ENCODE results near the gene FSIP1. TPM values are rescaled to one million over a fixed set of nuclear protein-coding genes. Genes with fewer than 3 reads are reported as not detected.

FSIP1 gene
- total RNA-seq, 1 experiment from 2014 or later = 3.2 TPM

- DNase-seq (ENCODE audit: unreplicated experiment) = no peak
- H3K27ac Mint-ChIP-seq (ENCODE audit: low read depth, unreplicated experiment) = peak overlapping the region; percentile 0
- H3K9me3 Mint-ChIP-seq (ENCODE audit: unreplicated experiment) = no peaks in the 10 kb centered on the region
- peaks cover 18% of the 10 kb centered on the region for H3K4me1 Mint-ChIP-seq (ENCODE audit: insufficient read depth, unreplicated experiment)
- POLR2A ChIA-PET = interaction anchor here (1.0 to 1.5 kb wide), 2 partner anchors 15 to 25 kb away, joined by 3 to 4 read pairs; no protein-coding TSS in a partner anchor
- CTCF ChIA-PET = interaction anchor here (0.6 to 1.5 kb wide), 7 partner anchors 8 to 419 kb away, joined by 3 to 8 read pairs (median 5); partner anchors contain the start of gene THBS1
- BruUV-seq (replicated peaks) = no TSS peak
- intact Hi-C loops (cut with micrococcal nuclease) = no loop called here
- H3K27me3 Mint-ChIP-seq (ENCODE audit: insufficient read depth, unreplicated experiment) = no peaks in the 10 kb centered on the region
- no peak for TF ChIP-seq CTCF (IDR thresholded peaks at IDR 0.05; ENCODE audit: unreplicated experiment)
- H3K4me3 Mint-ChIP-seq (ENCODE audit: unreplicated experiment) = no peak overlapping the region
- peaks cover 100% of the 10 kb centered on the region for H3K36me3 Mint-ChIP-seq (ENCODE audit: insufficient read depth, unreplicated experiment)
Observed at GRCh38 chr15:39591141-39591895, 191.3 kb downstream of the FSIP1 start.

DNA sequence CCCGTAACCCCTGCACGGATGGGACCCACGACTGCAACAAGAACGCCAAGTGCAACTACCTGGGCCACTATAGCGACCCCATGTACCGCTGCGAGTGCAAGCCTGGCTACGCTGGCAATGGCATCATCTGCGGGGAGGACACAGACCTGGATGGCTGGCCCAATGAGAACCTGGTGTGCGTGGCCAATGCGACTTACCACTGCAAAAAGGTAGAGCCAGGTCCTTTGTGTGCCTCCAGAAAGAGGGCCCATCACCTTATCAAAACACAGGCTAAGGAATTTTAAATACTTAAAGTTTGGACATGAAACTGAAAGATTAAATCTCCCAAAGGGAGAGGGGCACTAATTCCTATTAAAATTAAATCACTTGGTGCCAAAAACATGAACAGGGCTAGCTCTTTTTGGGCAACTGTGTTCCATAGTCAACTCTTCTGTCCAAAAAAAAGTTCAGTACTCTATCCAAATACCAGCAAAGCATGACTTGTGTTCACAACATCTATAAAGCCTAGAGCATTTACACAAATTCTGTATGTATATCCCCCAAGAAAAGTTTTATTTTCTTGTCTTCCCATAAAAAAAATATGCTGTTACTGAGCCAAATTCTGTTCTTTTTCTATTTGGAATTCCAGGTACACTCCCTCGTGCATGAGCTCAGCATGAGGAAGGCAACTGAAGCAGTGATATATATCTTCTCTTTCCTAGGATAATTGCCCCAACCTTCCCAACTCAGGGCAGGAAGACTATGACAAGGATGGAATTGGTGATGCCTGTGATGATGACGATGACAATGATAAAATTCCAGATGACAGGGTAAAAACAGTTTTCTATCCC lies 192.6 kb downstream of the FSIP1 start:
- DNase-seq (ENCODE audit: unreplicated experiment) = no peak
- no peak overlapping the region for H3K27ac Mint-ChIP-seq (ENCODE audit: low read depth, unreplicated experiment)
- peaks cover 24% of the 10 kb centered on the region for H3K4me1 Mint-ChIP-seq (ENCODE audit: insufficient read depth, unreplicated experiment)
- no peak overlapping the region for H3K4me3 Mint-ChIP-seq (ENCODE audit: unreplicated experiment)
- ChIA-PET POLR2A (interaction anchor here (0.9 to 1.5 kb wide), 2 partner anchors 16 to 51 kb away, joined by 3 read pairs; no protein-coding TSS in a partner anchor), CTCF (interaction anchor here (0.6 to 1.6 kb wide), 5 partner anchors 91 to 685 kb away, joined by 3 to 8 read pairs (median 4); no protein-coding TSS in a partner anchor)
- no peaks in the 10 kb centered on the region for H3K27me3 Mint-ChIP-seq (ENCODE audit: insufficient read depth, unreplicated experiment)
- TF ChIP-seq CTCF (IDR thresholded peaks at IDR 0.05; ENCODE audit: unreplicated experiment) = no peak
- no peaks in the 10 kb centered on the region for H3K9me3 Mint-ChIP-seq (ENCODE audit: unreplicated experiment)
- BruUV-seq (replicated peaks) = no TSS peak
- H3K36me3 Mint-ChIP-seq (ENCODE audit: insufficient read depth, unreplicated experiment) = peaks cover 100% of the 10 kb centered on the region
- intact Hi-C loops (cut with micrococcal nuclease) = no loop called here

GRCh38 chr15:39589193-39589814 lies 193.3 kb downstream of the FSIP1 start:
- no TSS peak for BruUV-seq (replicated peaks)
- no peaks in the 10 kb centered on the region for H3K27me3 Mint-ChIP-seq (ENCODE audit: insufficient read depth, unreplicated experiment)
- no peak overlapping the region for H3K4me3 Mint-ChIP-seq (ENCODE audit: unreplicated experiment)
- CTCF ChIA-PET = interaction anchor here (0.6 to 1.6 kb wide), 8 partner anchors 40 to 686 kb away, joined by 3 to 5 read pairs (median 4); no protein-coding TSS in a partner anchor
- POLR2A ChIA-PET = interaction anchor here (0.6 to 1.0 kb wide), 3 partner anchors 9 to 1302 kb away, joined by 3 read pairs; no protein-coding TSS in a partner anchor
- no peak overlapping the region for H3K27ac Mint-ChIP-seq (ENCODE audit: low read depth, unreplicated experiment)
- H3K36me3 Mint-ChIP-seq (ENCODE audit: insufficient read depth, unreplicated experiment) = peaks cover 100% of the 10 kb centered on the region
- H3K4me1 Mint-ChIP-seq (ENCODE audit: insufficient read depth, unreplicated experiment) = peaks cover 27% of the 10 kb centered on the region
- no peak for TF ChIP-seq CTCF (IDR thresholded peaks at IDR 0.05; ENCODE audit: unreplicated experiment)
- intact Hi-C loops (cut with micrococcal nuclease) = no loop called here
- no peaks in the 10 kb centered on the region for H3K9me3 Mint-ChIP-seq (ENCODE audit: unreplicated experiment)
- DNase-seq (ENCODE audit: unreplicated experiment) = no peak
